Measurements from ENCODE around the gene CCDC169.

DNA sequence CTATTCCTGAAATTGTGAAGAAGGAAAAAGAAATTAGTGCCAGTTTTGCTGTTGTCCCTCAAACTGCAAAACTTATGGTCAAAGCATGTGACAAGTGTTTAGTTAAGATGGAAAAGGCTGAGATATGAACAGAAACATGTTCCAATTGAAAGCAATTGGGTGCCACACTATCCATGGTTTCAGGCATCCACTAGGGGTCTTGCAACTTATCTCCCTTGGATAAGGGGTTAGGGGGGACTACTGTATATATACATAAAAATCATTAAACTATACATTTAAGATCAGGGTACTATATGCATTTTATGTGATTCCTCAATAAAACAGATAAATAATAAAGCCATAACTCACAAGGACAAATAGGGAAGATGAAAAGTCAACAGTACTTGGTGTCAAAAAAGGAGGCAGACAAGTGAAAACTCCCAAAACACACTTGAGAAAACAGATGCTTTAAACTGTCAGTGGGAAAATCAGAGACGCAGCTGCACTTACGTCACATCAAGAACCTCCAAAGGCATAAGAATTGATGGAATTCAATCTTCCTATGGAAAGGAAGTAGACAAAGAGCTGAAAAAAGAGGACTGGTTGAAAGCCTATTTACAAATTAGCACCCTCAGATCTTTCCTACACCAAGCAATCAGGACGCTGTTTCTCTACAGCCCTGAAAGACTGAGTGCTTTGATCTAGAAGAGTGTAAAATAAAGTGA, 40.5 kb upstream of the CCDC169 start:
- TF ChIP-seq EZH2 (IDR thresholded peaks at IDR 0.05; ENCODE audit: borderline replicate concordance, insufficient read depth, low read length, poor library complexity, severe bottlenecking) (no peak), POLR2AphosphoS5 (IDR thresholded peaks at IDR 0.05) (no peak), EP300 (conservative IDR thresholded peaks at IDR 0.05; ENCODE audit: poor library complexity, severe bottlenecking) (no peak), RAD21 (conservative IDR thresholded peaks at IDR 0.05) (no peak)
- TF ChIP-seq, protein P1, sequence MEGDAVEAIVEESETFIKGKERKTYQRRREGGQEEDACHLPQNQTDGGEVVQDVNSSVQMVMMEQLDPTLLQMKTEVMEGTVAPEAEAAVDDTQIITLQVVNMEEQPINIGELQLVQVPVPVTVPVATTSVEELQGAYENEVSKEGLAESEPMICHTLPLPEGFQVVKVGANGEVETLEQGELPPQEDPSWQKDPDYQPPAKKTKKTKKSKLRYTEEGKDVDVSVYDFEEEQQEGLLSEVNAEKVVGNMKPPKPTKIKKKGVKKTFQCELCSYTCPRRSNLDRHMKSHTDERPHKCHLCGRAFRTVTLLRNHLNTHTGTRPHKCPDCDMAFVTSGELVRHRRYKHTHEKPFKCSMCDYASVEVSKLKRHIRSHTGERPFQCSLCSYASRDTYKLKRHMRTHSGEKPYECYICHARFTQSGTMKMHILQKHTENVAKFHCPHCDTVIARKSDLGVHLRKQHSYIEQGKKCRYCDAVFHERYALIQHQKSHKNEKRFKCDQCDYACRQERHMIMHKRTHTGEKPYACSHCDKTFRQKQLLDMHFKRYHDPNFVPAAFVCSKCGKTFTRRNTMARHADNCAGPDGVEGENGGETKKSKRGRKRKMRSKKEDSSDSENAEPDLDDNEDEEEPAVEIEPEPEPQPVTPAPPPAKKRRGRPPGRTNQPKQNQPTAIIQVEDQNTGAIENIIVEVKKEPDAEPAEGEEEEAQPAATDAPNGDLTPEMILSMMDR (IDR thresholded peaks at IDR 0.05; ENCODE audit: poor library complexity, severe bottlenecking): no peak
- TF ChIP-seq, protein P2, sequence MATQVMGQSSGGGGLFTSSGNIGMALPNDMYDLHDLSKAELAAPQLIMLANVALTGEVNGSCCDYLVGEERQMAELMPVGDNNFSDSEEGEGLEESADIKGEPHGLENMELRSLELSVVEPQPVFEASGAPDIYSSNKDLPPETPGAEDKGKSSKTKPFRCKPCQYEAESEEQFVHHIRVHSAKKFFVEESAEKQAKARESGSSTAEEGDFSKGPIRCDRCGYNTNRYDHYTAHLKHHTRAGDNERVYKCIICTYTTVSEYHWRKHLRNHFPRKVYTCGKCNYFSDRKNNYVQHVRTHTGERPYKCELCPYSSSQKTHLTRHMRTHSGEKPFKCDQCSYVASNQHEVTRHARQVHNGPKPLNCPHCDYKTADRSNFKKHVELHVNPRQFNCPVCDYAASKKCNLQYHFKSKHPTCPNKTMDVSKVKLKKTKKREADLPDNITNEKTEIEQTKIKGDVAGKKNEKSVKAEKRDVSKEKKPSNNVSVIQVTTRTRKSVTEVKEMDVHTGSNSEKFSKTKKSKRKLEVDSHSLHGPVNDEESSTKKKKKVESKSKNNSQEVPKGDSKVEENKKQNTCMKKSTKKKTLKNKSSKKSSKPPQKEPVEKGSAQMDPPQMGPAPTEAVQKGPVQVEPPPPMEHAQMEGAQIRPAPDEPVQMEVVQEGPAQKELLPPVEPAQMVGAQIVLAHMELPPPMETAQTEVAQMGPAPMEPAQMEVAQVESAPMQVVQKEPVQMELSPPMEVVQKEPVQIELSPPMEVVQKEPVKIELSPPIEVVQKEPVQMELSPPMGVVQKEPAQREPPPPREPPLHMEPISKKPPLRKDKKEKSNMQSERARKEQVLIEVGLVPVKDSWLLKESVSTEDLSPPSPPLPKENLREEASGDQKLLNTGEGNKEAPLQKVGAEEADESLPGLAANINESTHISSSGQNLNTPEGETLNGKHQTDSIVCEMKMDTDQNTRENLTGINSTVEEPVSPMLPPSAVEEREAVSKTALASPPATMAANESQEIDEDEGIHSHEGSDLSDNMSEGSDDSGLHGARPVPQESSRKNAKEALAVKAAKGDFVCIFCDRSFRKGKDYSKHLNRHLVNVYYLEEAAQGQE (IDR thresholded peaks at IDR 0.05; ENCODE audit: borderline replicate concordance): no peak

Measured in neural cell (in vitro differentiated cells).